SK-N-MC (cell line): ENCODE data around the gene GAP43.
A peak's percentile ranks its signal among the peaks of the same experiment; 100 is the strongest.

Experiments used
- DNase-seq: peaks from one replicate; pipeline ENCODE4 v3.0.0-alpha.2; 2011; ENCODE audit warnings: low read depth, low spot score
- H3K27ac ChIP-seq: fragments of 200-600 bp; sonication (generic); 2 replicates; pipeline ENCODE4 v1.5.1; 2016; ENCODE audit warnings: mixed run types
- H3K36me3 ChIP-seq: fragments of 200-600 bp; sonication (generic); 2 replicates; pipeline ENCODE4 v1.6.1; 2017; ENCODE audit warnings: antibody characterized with exemption, low read length, mixed read lengths; ENCODE audit not compliant: insufficient read depth
- H3K4me3 ChIP-seq: fragments of 200-600 bp; sonication (generic); 2 replicates; pipeline ENCODE4 v1.5.1; 2016
- H3K9ac ChIP-seq: fragments of 200-600 bp; sonication (generic); 2 replicates; pipeline ENCODE4 v1.8.0; 2017; ENCODE audit warnings: mixed run types, mixed read lengths; ENCODE audit not compliant: insufficient read length
- H3K9me3 ChIP-seq: fragments of 200-600 bp; sonication (generic); 2 replicates; pipeline ENCODE4 v1.6.1; 2017; ENCODE audit warnings: low read depth, mild to moderate bottlenecking, antibody characterized with exemption, low read length, moderate library complexity, mixed read lengths
- EZH2 ChIP-seq: fragments of 200-600 bp; sonication (generic); IDR thresholded peaks from one replicate; pipeline ENCODE4 v1.6.1; 2017; ENCODE audit warnings: antibody characterized with exemption
- FOXP2 ChIP-seq: optimal IDR thresholded peaks from 2 replicates; pipeline ENCODE3; 2011; ENCODE audit warnings: mild to moderate bottlenecking, moderate library complexity; ENCODE audit not compliant: insufficient read depth; ENCODE audit errors: extremely low read length, control extremely low read depth
- POLR2AphosphoS5 ChIP-seq: IDR thresholded peaks from 2 replicates; pipeline ENCODE4 v1.6.1; 2012; ENCODE audit warnings: mild to moderate bottlenecking, low read depth, low read length, borderline replicate concordance

The GAP43 gene, protein sequence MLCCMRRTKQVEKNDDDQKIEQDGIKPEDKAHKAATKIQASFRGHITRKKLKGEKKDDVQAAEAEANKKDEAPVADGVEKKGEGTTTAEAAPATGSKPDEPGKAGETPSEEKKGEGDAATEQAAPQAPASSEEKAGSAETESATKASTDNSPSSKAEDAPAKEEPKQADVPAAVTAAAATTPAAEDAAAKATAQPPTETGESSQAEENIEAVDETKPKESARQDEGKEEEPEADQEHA

DNA sequence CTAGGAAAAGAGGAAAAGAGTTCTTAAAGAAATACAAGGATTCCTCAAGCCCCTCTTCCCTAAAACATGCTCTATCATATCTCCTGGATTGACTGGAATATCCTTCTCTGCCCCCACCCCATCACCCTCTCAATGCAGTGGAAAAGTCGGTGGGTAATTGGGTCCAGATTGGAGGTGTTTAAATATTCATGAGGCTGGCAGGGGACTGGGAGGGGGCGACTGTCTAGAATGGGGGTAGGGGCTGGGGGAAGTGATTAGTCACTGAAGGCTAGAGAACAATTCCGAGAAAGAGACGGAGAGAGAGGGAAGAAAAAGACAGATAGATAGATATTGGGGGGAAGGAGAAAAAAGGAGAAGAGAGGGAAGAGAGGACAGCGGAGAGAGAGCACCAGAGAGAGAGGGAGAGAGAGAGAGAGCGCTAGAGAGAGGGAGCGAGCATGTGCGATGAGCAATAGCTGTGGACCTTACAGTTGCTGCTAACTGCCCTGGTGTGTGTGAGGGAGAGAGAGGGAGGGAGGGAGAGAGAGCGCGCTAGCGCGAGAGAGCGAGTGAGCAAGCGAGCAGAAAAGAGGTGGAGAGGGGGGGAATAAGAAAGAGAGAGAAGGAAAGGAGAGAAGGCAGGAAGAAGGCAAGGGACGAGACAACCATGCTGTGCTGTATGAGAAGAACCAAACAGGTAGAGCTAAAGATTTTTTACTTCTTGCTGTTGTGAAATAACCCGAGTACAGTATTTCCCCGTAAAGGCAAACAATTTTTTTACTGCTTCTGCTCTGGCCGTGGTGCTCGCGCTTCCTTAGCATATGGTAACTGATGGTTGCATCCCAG is at the start of gene GAP43:
GAP43 (plus strand) TSS at position 467 of the 825 bp plus-strand sequence; CDS start at position 647, 180 bp downstream.
- peak within 1 kb of the TSS; percentile 62; the same call in 1 of the 2 replicates for H3K27ac ChIP-seq
- peak within 1 kb of the TSS; percentile 67 for H3K9ac ChIP-seq
- H3K9me3 ChIP-seq = no peaks in the 10 kb centered on the region
- DNase-seq = no peak
- no peaks in the 10 kb centered on the region for H3K36me3 ChIP-seq
- H3K4me3 ChIP-seq = peak within 1 kb of the TSS; percentile 89
- no peak for TF ChIP-seq EZH2

- no peak overlapping the region for H3K9ac ChIP-seq
- no peaks in the 10 kb centered on the region for H3K36me3 ChIP-seq
- no peak overlapping the region for H3K4me3 ChIP-seq
- no peak for DNase-seq
- H3K27ac ChIP-seq = no peak overlapping the region
- H3K9me3 ChIP-seq = no peaks in the 10 kb centered on the region
- TF ChIP-seq FOXP2 (no peak), POLR2AphosphoS5 (no peak), EZH2 (no peak)
Observed at GRCh38 chr3:115576325-115576875, 46.9 kb upstream of the GAP43 start.

DNA sequence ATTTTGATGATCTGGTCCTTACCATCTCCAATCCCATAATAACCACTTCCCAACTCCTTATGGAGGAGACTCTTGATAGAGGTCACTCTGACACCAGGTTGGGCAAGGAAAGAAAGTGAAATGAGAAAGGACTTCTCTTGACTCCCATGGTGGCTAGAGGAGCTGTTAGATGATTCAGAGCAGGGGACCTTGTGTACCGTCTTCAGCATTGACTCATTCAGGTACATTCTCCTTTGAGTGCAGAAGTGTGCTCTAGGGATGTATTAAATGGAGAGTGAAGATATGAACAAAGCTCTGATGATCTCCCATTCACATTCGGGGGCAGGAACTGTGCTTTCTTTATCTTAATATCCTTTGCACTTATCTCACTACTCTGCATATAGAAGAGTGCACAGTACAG is 46.3 kb upstream of the GAP43 start:
- TF ChIP-seq POLR2AphosphoS5 (no peak), FOXP2 (no peak), EZH2 (no peak)
- Histone ChIP-seq H3K36me3 (no peaks in the 10 kb centered on the region), H3K9ac (no peak overlapping the region), H3K27ac (no peak overlapping the region), H3K4me3 (no peak overlapping the region), H3K9me3 (no peaks in the 10 kb centered on the region)
- no peak for DNase-seq

GRCh38 chr3:115578331-115578730 is 45.0 kb upstream of the GAP43 start:
- no peak for TF ChIP-seq POLR2AphosphoS5
- no peak for TF ChIP-seq EZH2
- no peak for TF ChIP-seq FOXP2
- no peak for DNase-seq

DNA sequence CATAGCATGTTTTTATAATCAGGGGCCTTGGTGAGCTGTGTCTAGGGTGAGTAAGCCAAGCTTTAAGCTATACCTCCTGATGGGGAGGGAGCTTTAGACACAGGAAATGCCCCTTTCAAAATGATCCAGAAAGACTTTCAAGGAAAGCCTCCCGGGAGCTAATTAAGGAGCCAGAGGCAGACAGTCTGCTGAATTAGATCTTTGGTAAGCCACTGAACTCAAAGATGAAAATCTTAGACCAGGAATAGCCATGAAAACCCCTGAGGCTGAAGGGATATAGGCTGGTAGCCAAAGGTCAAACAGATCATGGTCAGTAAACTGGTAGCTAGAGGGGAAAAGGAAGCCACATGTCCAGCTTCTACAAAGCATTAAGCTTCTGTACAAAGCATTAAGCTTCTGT is 42.7 kb upstream of the GAP43 start:
- TF ChIP-seq FOXP2 (no peak), EZH2 (no peak), POLR2AphosphoS5 (no peak)
- Histone ChIP-seq H3K9me3 (no peaks in the 10 kb centered on the region), H3K27ac (no peak overlapping the region), H3K4me3 (no peak overlapping the region), H3K9ac (no peak overlapping the region), H3K36me3 (no peaks in the 10 kb centered on the region)
- DNase-seq = peak; percentile 12

More at GRCh38 chr3:115578331-115578730, 45.0 kb upstream of the GAP43 start:
- H3K4me3 ChIP-seq = no peak overlapping the region
- H3K9me3 ChIP-seq = no peaks in the 10 kb centered on the region
- no peaks in the 10 kb centered on the region for H3K36me3 ChIP-seq
- no peak overlapping the region for H3K9ac ChIP-seq
- no peak overlapping the region for H3K27ac ChIP-seq

DNA sequence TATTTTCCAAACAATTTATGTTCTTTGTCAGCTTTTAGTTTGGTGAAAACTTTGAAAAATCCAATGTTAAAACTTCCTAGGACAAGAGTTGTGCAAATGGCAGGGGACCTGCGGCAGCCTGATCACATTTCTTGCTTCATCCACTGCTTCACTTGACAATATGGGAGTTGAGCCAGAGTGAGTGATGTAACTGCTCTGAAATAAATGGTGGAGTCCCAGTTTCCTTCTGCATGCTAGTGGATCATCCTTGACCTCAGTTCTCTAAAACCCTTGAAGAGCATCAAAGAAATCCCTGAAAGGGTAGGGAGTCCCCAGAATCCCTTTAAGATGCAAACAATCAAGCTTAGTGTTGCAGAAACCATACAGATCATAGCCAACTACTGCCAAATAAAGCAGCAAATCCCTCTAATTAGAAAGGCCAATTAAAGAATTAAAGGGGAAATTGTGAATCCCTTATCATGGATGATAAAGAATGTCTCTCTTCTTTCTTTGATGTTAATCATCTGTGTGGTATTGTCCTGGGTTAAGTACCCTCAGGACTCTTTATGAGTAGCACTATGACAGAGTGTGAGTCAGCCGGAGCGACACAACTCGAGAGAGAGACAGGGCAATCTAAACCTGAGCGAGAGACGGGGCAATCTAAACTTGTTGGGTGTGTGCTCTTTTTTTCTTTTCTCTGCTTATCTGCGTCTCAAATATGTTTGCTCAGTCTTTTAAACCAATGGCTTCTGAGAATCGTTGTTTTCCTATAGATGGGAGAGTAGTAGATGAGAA is 41.8 kb upstream of the GAP43 start:
- Histone ChIP-seq H3K9me3 (no peaks in the 10 kb centered on the region), H3K9ac (no peak overlapping the region), H3K27ac (no peak overlapping the region), H3K36me3 (no peaks in the 10 kb centered on the region), H3K4me3 (no peak overlapping the region)
- TF ChIP-seq POLR2AphosphoS5 (no peak), EZH2 (no peak), FOXP2 (no peak)
- DNase-seq = no peak

DNA sequence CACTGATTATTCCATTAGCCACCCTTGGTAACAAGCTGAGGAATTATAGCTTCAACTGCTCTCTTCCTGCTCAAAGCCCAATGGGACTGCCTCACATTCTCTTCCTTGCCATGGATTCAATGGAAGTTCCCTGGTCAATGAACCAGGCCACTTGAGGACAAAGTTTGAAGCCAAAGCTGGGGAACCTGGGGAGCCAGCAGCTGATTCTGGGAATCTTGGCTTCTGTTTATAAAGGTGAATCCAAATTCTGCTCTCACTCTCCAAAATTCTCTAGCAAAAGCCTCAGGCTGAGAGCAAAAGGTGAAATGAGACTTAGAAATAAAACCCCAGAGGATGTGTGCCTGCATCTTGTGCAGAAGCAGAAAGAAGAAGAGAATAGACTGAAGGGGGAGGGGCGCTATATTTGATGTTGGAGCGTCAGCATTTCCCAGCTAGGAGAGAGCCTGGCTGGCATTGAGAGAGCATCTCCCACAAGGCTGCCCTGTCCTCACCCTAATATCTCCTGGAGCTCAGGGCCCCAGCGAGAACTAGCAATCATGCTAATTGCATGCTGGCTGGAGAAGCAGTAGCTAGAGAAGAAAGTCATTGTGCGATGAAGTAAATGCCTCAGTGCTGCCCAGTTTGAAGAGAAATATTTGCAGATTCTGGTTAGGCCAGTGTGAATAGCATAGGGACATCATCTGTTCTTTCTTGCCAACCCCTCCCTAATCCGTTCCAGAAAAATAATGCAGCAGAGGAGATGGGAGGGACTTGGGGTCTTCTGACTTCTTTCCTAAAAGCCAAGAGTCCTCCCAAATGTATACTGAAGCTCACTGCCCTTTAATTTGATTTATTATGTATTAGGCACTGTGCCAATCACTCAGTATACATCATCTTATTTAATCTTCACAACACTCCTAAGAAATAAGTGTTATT is 34.9 kb upstream of the GAP43 start:
- H3K9me3 ChIP-seq = no peaks in the 10 kb centered on the region
- DNase-seq = no peak
- no peak overlapping the region for H3K4me3 ChIP-seq
- no peak overlapping the region for H3K9ac ChIP-seq
- H3K36me3 ChIP-seq = no peaks in the 10 kb centered on the region
- no peak overlapping the region for H3K27ac ChIP-seq
- no peak for TF ChIP-seq EZH2
- TF ChIP-seq FOXP2 = no peak
- no peak for TF ChIP-seq POLR2AphosphoS5

DNA sequence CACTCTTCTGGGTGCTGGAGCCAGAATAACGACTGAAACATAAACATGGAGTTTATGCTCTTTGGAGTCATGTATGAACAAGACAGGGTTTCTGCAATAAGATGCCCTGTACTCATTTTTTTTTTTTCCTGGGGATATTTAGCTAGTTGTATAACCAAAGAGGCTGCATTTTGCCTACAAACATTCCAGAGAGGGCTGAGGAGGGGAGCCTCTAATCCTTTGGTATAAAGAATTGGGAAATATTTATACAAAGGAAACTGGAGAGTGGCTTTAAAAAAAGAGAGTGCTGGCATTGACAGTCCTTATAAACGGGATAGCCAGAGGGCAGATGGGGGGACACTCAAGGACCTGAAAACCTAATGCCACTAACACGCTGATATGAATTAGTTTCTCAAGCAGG is 32.4 kb upstream of the GAP43 start:
- H3K4me3 ChIP-seq = no peak overlapping the region
- no peak for DNase-seq
- H3K27ac ChIP-seq = no peak overlapping the region
- no peak overlapping the region for H3K9ac ChIP-seq
- TF ChIP-seq EZH2 (no peak), POLR2AphosphoS5 (no peak), FOXP2 (no peak)
- H3K36me3 ChIP-seq = no peaks in the 10 kb centered on the region
- H3K9me3 ChIP-seq = no peaks in the 10 kb centered on the region
